Prostate gland (tissue), 2 donors: ENCODE results near the gene SPACDR.

Experiments used
- CTCF ChIP-seq, 4 experiments: fragments of 200-600 bp in 2 of 4; fragments of 450-650 bp in 2 of 4; sonication (generic) in 2 of 4; IDR thresholded peaks; 1 replicate in 3 of 4; 2 replicates in 1 of 4; pipeline ENCODE4 v1.5.1; 2016 to 2019; ENCODE audit warnings: antibody characterized with exemption in 4 of 4, mild to moderate bottlenecking in 2 of 4, moderate library complexity in 2 of 4
- POLR2A ChIP-seq: fragments of 450-650 bp; IDR thresholded peaks from one replicate; pipeline ENCODE4 v1.6.1; 2016; ENCODE audit warnings: antibody characterized with exemption, mild to moderate bottlenecking
- POLR2AphosphoS5 ChIP-seq: sonication (generic); formaldehyde crosslinking; IDR thresholded peaks from one replicate; pipeline ENCODE4 v1.6.1; 2017; ENCODE audit warnings: antibody characterized with exemption

GRCh38 chr7:100465299-100465698, 1.2 kb upstream of the SPACDR start:
- TF ChIP-seq CTCF (IDR thresholded peaks at IDR 0.05): no peak
- no peak for TF ChIP-seq POLR2AphosphoS5
- TF ChIP-seq POLR2A: no peak
